ENCODE results near the gene GNPAT.

GNPAT gene

DNA sequence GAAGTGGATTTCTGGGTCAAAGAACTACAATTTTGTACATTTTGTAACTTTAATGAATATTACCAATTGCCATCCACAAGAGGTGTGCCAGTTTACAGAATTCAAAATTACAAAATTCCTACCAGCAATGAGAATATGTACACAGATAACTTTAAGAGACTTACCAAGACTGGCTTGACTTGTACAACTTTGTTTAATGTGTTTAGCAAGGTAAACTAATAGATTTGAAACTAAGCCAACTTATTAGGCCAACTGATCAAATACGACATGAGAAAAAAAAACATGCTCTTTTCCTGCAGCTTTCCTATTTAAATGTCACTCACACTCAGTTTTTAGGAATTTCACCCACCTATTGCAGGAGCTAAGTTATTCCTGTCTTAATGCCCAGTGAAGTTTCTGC, 85.2 kb downstream of the GNPAT start:
- no peak for TF ChIP-seq GATA1 (IDR thresholded peaks at IDR 0.05; ENCODE audit: low read depth, low read length)
- no peak for TF ChIP-seq POLR2A (IDR thresholded peaks at IDR 0.05; ENCODE audit: low read length)
- no peak for DNase-seq

Data from erythroblast (primary cell).